K562 (cell line): ENCODE data around the gene SLC22A23. TPM values are rescaled to one million over a fixed set of nuclear protein-coding genes. Genes with fewer than 3 reads are reported as not detected.
A peak's percentile ranks its signal among the peaks of the same experiment; 100 is the strongest.

ENCODE experiments used
- CREB1 ChIP-seq, 2 experiments: sonication (generic) in 1 of 2; formaldehyde crosslinking in 1 of 2; IDR thresholded peaks; 2 replicates each; pipeline versions ENCODE4 v1.6.1 to v1.8.0; 2012 to 2022; ENCODE audit warnings: inconsistent platforms in 1 of 2, mild to moderate bottlenecking in 1 of 2, missing genetic modification reagents in 1 of 2, moderate library complexity in 1 of 2
- DDX20 ChIP-seq: fragments of 450-650 bp; IDR thresholded peaks from 2 replicates; pipeline ENCODE4 v1.6.1; 2016; ENCODE audit warnings: missing genetic modification characterization, low read depth, mild to moderate bottlenecking, missing compliant biosample characterization, moderate library complexity
- E2F4 ChIP-seq: sonication (generic); formaldehyde crosslinking; IDR thresholded peaks from 2 replicates; pipeline ENCODE4 v1.8.0; 2022; ENCODE audit warnings: mild to moderate bottlenecking, low read depth, missing genetic modification reagents
- NR0B1 ChIP-seq: fragments of 450-650 bp; IDR thresholded peaks from one replicate; pipeline ENCODE4 v1.6.1; 2018; ENCODE audit warnings: mild to moderate bottlenecking, moderate library complexity; ENCODE audit not compliant: partially characterized antibody
- PBX2 ChIP-seq, 2 experiments: IDR thresholded peaks in 1 of 2; conservative IDR thresholded peaks in 1 of 2; 2 replicates each; pipeline ENCODE4 v1.6.1; 2016; ENCODE audit warnings: low read depth in 2 of 2, mild to moderate bottlenecking in 1 of 2, missing compliant biosample characterization in 1 of 2, missing genetic modification characterization in 1 of 2, moderate library complexity in 1 of 2
- PHB ChIP-seq: fragments of 250-450 bp; sonication (Bioruptor Pico); IDR thresholded peaks from 2 replicates; pipeline ENCODE4 v1.5.0; 2021
- ZBTB11 ChIP-seq, 3 experiments: fragments of 200-800 bp in 1 of 3; fragments of 250-450 bp in 1 of 3; fragments of 450-650 bp in 1 of 3; sonication (Bioruptor Pico) in 1 of 3; sonication (Bioruptor generic) in 1 of 3; formaldehyde crosslinking in 1 of 3; IDR thresholded peaks; 2 replicates each; pipeline versions ENCODE4 v1.6.1 to v1.8.0; 2016 to 2022; ENCODE audit warnings: mild to moderate bottlenecking in 2 of 3, missing genetic modification characterization in 2 of 3, missing compliant biosample characterization in 1 of 3, moderate library complexity in 1 of 3
- polyA plus RNA-seq, 8 experiments: library from polyadenylated mRNA; depleted of rRNA in 4 of 8; stranded (reverse) in 5 of 8; unstranded in 3 of 8; fragments of >200 nt; fragmentation: Nextera tagmentation in 2 of 8; fragmentation: Illumina TruSeq in 1 of 8; extraction: Ambion mirVana in 2 of 8; extraction: Trizol in 1 of 8; gene quantifications; 2 replicates each; pipeline versions ENCODE4 v1.2.1 to v1.2.3, GENCODE V29; 2011 to 2014; ENCODE audit warnings: inconsistent platforms in 1 of 8, missing spikeins in 1 of 8
- total RNA-seq, 7 experiments: library from RNA; depleted of rRNA in 6 of 7; stranded (reverse); fragments of >200 nt in 6 of 7; fragmentation: Illumina TruSeq in 2 of 7; extraction: Trizol in 2 of 7; gene quantifications; 2 replicates each; pipeline versions ENCODE4 v1.2.1 to v1.2.3, GENCODE V29; 2011 to 2021; ENCODE audit warnings: low replicate concordance in 1 of 7
- TF ChIP-seq, protein P1 (sequence below): fragments of 250-450 bp; sonication (Bioruptor Pico); IDR thresholded peaks from 2 replicates; pipeline ENCODE4 v1.4.0; 2020; ENCODE audit warnings: mild to moderate bottlenecking, moderate library complexity
- TF ChIP-seq, protein P2 (sequence below): fragments of 200-800 bp; sonication (Bioruptor generic); IDR thresholded peaks from 2 replicates; pipeline ENCODE4 v1.6.1; 2017; ENCODE audit warnings: missing genetic modification characterization, missing compliant biosample characterization

SLC22A23 gene
- total and polyA plus RNA-seq, 9 of the 15 experiments (the other 6 are each of a cell fraction or from before 2014, with no cell fraction given), result 0.30 to 8.7 (median 2.5) TPM

GRCh38 chr6:3442431-3443220, 14.2 kb downstream of the SLC22A23 start (continued):
- 0 out of 6 replicates have a peak, but pooled peaks of 1 of the 3 experiments have one; percentile 30 for TF ChIP-seq ZBTB11 (CRISPR knock-in tag; IDR thresholded peaks at IDR 0.05)
- no peak for TF ChIP-seq PHB (CRISPR knock-in tag)
- no peak for TF ChIP-seq DDX20 (tag)
- TF ChIP-seq E2F4, result peak; percentile 92
- TF ChIP-seq, protein P1, sequence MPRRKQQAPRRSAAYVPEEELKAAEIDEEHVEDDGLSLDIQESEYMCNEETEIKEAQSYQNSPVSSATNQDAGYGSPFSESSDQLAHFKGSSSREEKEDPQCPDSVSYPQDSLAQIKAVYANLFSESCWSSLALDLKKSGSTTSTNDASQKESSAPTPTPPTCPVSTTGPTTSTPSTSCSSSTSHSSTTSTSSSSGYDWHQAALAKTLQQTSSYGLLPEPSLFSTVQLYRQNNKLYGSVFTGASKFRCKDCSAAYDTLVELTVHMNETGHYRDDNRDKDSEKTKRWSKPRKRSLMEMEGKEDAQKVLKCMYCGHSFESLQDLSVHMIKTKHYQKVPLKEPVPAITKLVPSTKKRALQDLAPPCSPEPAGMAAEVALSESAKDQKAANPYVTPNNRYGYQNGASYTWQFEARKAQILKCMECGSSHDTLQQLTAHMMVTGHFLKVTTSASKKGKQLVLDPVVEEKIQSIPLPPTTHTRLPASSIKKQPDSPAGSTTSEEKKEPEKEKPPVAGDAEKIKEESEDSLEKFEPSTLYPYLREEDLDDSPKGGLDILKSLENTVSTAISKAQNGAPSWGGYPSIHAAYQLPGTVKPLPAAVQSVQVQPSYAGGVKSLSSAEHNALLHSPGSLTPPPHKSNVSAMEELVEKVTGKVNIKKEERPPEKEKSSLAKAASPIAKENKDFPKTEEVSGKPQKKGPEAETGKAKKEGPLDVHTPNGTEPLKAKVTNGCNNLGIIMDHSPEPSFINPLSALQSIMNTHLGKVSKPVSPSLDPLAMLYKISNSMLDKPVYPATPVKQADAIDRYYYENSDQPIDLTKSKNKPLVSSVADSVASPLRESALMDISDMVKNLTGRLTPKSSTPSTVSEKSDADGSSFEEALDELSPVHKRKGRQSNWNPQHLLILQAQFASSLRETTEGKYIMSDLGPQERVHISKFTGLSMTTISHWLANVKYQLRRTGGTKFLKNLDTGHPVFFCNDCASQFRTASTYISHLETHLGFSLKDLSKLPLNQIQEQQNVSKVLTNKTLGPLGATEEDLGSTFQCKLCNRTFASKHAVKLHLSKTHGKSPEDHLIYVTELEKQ, result 0 out of 2 replicates have a peak, but pooled peaks have one; percentile 12
- TF ChIP-seq, protein P2, sequence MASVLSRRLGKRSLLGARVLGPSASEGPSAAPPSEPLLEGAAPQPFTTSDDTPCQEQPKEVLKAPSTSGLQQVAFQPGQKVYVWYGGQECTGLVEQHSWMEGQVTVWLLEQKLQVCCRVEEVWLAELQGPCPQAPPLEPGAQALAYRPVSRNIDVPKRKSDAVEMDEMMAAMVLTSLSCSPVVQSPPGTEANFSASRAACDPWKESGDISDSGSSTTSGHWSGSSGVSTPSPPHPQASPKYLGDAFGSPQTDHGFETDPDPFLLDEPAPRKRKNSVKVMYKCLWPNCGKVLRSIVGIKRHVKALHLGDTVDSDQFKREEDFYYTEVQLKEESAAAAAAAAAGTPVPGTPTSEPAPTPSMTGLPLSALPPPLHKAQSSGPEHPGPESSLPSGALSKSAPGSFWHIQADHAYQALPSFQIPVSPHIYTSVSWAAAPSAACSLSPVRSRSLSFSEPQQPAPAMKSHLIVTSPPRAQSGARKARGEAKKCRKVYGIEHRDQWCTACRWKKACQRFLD (CRISPR knock-in tag), result no peak
- TF ChIP-seq CREB1 (IDR thresholded peaks at IDR 0.05), result no peak
- TF ChIP-seq CREB1 (CRISPR knock-in tag; IDR thresholded peaks at IDR 0.05), result no peak
- no peak for TF ChIP-seq PBX2 (CRISPR knock-in tag; IDR thresholded peaks at IDR 0.05; ENCODE audit: low read depth)
- TF ChIP-seq PBX2 (tag; conservative IDR thresholded peaks at IDR 0.05; ENCODE audit: low read depth), result no peak
- TF ChIP-seq NR0B1, result no peak
